ENCODE data around the gene FKRP.

DNA sequence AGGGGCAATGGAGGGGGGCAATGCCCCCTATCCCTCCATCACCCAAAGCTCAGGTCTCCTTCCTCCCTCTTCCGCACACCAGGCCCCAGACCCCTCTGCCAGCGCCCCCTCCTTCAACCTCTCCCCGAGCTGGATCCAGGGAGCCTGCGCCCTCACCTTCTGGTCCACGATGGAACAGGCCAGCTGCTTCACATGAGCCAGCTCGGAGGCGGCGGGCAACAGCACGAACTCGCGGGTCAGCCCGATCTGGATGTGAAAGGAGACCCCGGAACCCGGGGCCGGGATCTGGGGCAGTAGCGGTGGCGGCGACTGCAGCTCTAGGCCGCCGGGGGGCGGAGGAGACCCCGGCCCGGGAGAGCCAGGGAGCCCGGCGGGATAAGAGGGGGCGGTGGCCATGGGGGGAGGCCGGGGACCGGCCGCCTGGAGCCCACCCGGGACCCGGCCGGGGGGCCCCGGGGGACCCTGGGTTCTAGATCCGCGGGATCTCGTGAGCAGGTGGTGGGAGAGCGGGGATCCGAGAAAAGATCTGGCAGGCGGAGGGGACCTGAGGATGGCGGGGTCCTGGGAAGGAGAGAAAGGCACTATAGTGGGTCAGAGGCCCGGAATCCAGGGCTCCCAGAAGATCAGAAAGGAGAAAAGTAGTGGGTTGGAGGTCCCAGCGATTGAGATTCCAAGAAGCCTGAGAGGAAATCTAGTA, 29.7 kb upstream of the FKRP start:
- TF ChIP-seq, protein P1, sequence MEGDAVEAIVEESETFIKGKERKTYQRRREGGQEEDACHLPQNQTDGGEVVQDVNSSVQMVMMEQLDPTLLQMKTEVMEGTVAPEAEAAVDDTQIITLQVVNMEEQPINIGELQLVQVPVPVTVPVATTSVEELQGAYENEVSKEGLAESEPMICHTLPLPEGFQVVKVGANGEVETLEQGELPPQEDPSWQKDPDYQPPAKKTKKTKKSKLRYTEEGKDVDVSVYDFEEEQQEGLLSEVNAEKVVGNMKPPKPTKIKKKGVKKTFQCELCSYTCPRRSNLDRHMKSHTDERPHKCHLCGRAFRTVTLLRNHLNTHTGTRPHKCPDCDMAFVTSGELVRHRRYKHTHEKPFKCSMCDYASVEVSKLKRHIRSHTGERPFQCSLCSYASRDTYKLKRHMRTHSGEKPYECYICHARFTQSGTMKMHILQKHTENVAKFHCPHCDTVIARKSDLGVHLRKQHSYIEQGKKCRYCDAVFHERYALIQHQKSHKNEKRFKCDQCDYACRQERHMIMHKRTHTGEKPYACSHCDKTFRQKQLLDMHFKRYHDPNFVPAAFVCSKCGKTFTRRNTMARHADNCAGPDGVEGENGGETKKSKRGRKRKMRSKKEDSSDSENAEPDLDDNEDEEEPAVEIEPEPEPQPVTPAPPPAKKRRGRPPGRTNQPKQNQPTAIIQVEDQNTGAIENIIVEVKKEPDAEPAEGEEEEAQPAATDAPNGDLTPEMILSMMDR (conservative IDR thresholded peaks at IDR 0.05; ENCODE audit: low read length), result peak; percentile 43
- TF ChIP-seq EZH2phosphoT487 (IDR thresholded peaks at IDR 0.05; ENCODE audit: borderline replicate concordance), result no peak

Data from Loucy (cell line).